Measurements from ENCODE around the gene SYNGAP1. TPM values are rescaled to one million over a fixed set of nuclear protein-coding genes. Genes with fewer than 3 reads are reported as not detected.

SYNGAP1 gene
- polyA plus RNA-seq, 1 donor from 2014 or later = 4.3 TPM

- Histone ChIP-seq H4K20me1 (ENCODE audit: insufficient read depth) (no peaks in the 10 kb centered on the region), H3K36me3 (ENCODE audit: insufficient read depth, low read length) (no peaks in the 10 kb centered on the region), H3K27ac (ENCODE audit: low read length) (no peak overlapping the region), H3K79me2 (replicated peaks; ENCODE audit: insufficient read depth, low read length) (no peaks in the 10 kb centered on the region), H3K9me3 (ENCODE audit: low read length) (no peaks in the 10 kb centered on the region), H3F3A (ENCODE audit: insufficient read depth, low read length, poor library complexity, severe bottlenecking) (no peaks in the 10 kb centered on the region), H3K9ac (ENCODE audit: low read length) (no peak overlapping the region), H3K9me2 (ENCODE audit: insufficient read depth, low read length) (no peaks in the 10 kb centered on the region), H2AFZ (ENCODE audit: low read depth, low read length) (no peak overlapping the region), H3K4me2 (ENCODE audit: low read length) (no peak overlapping the region), H3K27me3 (ENCODE audit: insufficient read depth, low read depth, low read length) (no peaks in the 10 kb centered on the region), H3K4me3 (ENCODE audit: low read length) (no peak overlapping the region)
- TF ChIP-seq RAD21 (conservative IDR thresholded peaks at IDR 0.05) (no peak), CTCF (IDR thresholded peaks at IDR 0.05; ENCODE audit: poor library complexity, severe bottlenecking) (peak; percentile 46)
Measured at GRCh38 chr6:33384581-33385020, 35.3 kb upstream of the SYNGAP1 start.

DNA sequence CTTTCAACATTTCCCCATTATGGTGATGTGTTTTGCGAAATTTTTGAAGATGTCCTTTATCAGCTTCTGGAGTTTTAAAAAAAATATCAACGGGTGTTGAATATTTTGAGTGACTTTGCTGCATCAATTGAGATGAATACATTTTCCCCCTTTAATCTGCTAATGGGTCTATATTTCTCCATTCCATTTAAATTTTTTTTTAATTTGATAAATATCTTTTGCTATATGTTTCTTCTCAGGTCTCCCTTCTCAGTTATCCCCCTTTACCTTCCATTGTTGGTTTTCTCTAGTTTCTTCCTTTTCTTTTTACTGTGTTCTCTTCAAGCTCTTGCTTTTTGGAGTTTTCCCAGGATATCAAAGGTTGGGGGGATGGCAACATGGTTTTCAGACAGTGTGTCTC lies 29.7 kb upstream of the SYNGAP1 start:
- Histone ChIP-seq H3K27me3 (ENCODE audit: insufficient read depth, low read depth, low read length) (no peaks in the 10 kb centered on the region), H3K4me2 (ENCODE audit: low read length) (no peak overlapping the region), H3K79me2 (replicated peaks; ENCODE audit: insufficient read depth, low read length) (peaks cover 29% of the 10 kb centered on the region), H3K9ac (ENCODE audit: low read length) (no peak overlapping the region), H3K36me3 (ENCODE audit: insufficient read depth, low read length) (no peaks in the 10 kb centered on the region), H3K9me2 (ENCODE audit: insufficient read depth, low read length) (no peaks in the 10 kb centered on the region), H3F3A (ENCODE audit: insufficient read depth, low read length, poor library complexity, severe bottlenecking) (no peaks in the 10 kb centered on the region), H3K4me3 (ENCODE audit: low read length) (no peak overlapping the region), H3K27ac (ENCODE audit: low read length) (no peak overlapping the region), H3K9me3 (ENCODE audit: low read length) (no peaks in the 10 kb centered on the region), H4K20me1 (ENCODE audit: insufficient read depth) (no peaks in the 10 kb centered on the region), H2AFZ (ENCODE audit: low read depth, low read length) (no peak overlapping the region)
- TF ChIP-seq SMC3 (conservative IDR thresholded peaks at IDR 0.05; ENCODE audit: poor library complexity) (no peak), CTCF (IDR thresholded peaks at IDR 0.05; ENCODE audit: poor library complexity, severe bottlenecking) (no peak), POLR2AphosphoS5 (IDR thresholded peaks at IDR 0.05) (no peak), TAF1 (IDR thresholded peaks at IDR 0.05; ENCODE audit: low read depth) (no peak), MXI1 (conservative IDR thresholded peaks at IDR 0.05; ENCODE audit: poor library complexity, severe bottlenecking) (no peak), EZH2 (IDR thresholded peaks at IDR 0.05; ENCODE audit: borderline replicate concordance, insufficient read depth, low read length, poor library complexity, severe bottlenecking) (no peak)

DNA sequence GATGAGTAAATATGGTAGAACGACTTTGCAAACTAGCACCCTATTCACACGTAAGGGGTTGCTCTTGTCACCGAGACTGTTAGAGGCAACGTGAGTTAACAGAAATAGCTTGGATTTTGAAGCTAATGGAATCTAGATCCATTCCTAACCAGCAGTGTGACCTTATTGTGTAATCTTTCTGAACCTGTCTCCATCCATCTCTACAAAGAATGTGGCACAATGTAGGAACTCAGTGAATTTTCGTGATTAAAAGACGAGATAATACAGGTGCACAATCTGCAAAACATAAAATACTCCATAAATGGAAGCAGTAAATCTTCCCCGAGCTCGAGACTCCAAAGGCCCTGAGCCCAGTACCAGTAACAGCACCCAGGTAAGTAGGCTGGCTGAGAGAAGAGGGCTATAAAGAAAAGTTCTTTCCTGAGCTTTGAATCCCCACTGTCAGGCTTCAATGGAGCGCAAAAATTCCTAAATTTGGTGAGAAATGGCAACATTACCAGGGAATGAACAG lies 29.0 kb upstream of the SYNGAP1 start:
- Histone ChIP-seq H3K4me2 (ENCODE audit: low read length) (no peak overlapping the region), H2AFZ (ENCODE audit: low read depth, low read length) (peak overlapping the region; percentile 27), H3K27ac (ENCODE audit: low read length) (peak overlapping the region; percentile 55), H3K9me3 (ENCODE audit: low read length) (no peaks in the 10 kb centered on the region), H3K27me3 (ENCODE audit: insufficient read depth, low read depth, low read length) (no peaks in the 10 kb centered on the region), H3K79me2 (replicated peaks; ENCODE audit: insufficient read depth, low read length) (peaks cover 35% of the 10 kb centered on the region), H3F3A (ENCODE audit: insufficient read depth, low read length, poor library complexity, severe bottlenecking) (no peaks in the 10 kb centered on the region), H3K4me3 (ENCODE audit: low read length) (peak overlapping the region; percentile 74), H3K9ac (ENCODE audit: low read length) (peak overlapping the region; percentile 24), H3K9me2 (ENCODE audit: insufficient read depth, low read length) (no peaks in the 10 kb centered on the region), H4K20me1 (ENCODE audit: insufficient read depth) (no peaks in the 10 kb centered on the region), H3K36me3 (ENCODE audit: insufficient read depth, low read length) (no peaks in the 10 kb centered on the region)
- TF ChIP-seq RAD21 (conservative IDR thresholded peaks at IDR 0.05) (no peak), REST (IDR thresholded peaks at IDR 0.05; ENCODE audit: borderline replicate concordance) (no peak), MXI1 (conservative IDR thresholded peaks at IDR 0.05; ENCODE audit: poor library complexity, severe bottlenecking) (no peak), EP300 (conservative IDR thresholded peaks at IDR 0.05; ENCODE audit: poor library complexity, severe bottlenecking) (no peak), TAF1 (IDR thresholded peaks at IDR 0.05; ENCODE audit: low read depth) (no peak), POLR2AphosphoS5 (IDR thresholded peaks at IDR 0.05) (no peak), SMC3 (conservative IDR thresholded peaks at IDR 0.05; ENCODE audit: poor library complexity) (no peak), EZH2 (IDR thresholded peaks at IDR 0.05; ENCODE audit: borderline replicate concordance, insufficient read depth, low read length, poor library complexity, severe bottlenecking) (no peak), CTCF (IDR thresholded peaks at IDR 0.05; ENCODE audit: poor library complexity, severe bottlenecking) (no peak)

Data from neural cell (in vitro differentiated cells).